Diencephalon (tissue), 1 donor: Measurements from ENCODE around the gene FAM221A. TPM values are rescaled to one million over a fixed set of nuclear protein-coding genes. Genes with fewer than 3 reads are reported as not detected.

Source experiments
- small RNA-seq: library from RNA; depleted of rRNA; stranded (forward); fragments of <200 nt; gene quantifications from one replicate; pipeline ENCODE3, GENCODE V24; 2014
- total RNA-seq: library from RNA; depleted of rRNA; stranded (reverse); fragments of >200 nt; gene quantifications from one replicate; pipeline ENCODE4 v1.2.3, GENCODE V29; 2014

Gene FAM221A, protein sequence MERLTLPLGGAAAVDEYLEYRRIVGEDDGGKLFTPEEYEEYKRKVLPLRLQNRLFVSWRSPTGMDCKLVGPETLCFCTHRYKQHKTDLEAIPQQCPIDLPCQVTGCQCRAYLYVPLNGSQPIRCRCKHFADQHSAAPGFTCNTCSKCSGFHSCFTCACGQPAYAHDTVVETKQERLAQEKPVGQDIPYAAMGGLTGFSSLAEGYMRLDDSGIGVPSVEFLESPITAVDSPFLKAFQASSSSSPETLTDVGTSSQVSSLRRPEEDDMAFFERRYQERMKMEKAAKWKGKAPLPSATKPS
- 14.5 TPM for total RNA-seq

DNA sequence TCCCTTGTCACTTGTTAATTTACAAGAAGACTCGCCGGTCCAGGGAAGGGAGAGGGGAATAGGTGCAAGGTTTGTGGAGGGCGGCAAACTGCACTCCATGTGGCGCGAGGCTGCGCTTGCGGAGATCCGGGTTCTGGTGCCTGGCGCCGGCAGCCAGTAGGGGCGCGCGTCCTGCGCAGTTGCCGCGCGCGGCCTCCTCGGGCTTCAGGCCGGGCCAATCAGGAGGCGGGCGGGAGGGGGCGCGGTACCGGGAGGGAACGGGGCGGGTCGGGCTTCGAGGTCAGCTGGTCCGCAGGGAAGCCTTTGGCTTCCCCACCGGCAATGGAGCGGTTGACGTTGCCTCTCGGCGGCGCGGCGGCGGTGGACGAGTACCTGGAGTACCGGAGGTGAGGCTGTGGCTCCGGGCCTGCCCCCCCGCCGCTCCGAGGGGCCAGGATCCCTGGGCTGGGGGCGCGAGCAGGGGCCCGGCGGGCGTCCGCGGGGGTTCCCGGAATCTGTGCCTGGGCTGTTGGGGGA, at the start of gene FAM221A:
Gene FAM221A, plus strand, starts transcription at position 302 of the 516 bp plus-strand sequence. Its CDS starts 20 bp downstream, at position 322.

DNA sequence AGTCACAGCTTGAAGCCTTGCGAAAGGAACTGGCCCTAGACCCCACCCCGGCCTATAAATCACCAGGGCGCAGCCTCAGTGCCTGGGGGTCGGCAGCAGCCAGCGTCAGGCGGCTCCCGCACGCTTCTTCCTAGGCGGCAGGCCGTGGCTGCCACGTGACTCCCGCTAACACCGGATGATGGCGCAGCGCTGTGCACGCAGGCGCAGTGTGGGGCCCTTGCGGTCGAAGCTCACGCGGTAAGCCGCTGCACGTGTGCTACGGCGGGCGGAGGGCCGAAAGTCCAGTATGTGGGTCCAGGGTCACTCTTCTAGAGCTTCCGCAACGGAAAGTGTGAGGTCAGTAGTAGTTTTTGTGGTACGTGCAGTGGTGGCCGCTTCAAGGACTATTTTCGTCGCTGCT, 30.0 kb downstream of the FAM221A start, which contains the start of gene STK31:
Gene STK31, plus strand, starts transcription at position 220 of the 400 bp plus-strand sequence. Its CDS starts 67 bp downstream, at position 287.

Small RNA genes within 50 kb of the gene (small RNA-seq; reads per million reads assigned to genes)
- not detected for gene AC006026.2

Other genes with a start within 250 kb of the FAM221A start
- gene IGF2BP3, start 209.7 kb upstream of the FAM221A start, total RNA-seq = 48.2 TPM
- gene TRA2A, start 148.2 kb upstream of the FAM221A start, total RNA-seq = 63.4 TPM
- 47.7 TPM for gene CCDC126, start 82.8 kb upstream of the FAM221A start, total RNA-seq
- 3.2 TPM for gene STK31, start 30.0 kb downstream of the FAM221A start, total RNA-seq